HL-60 (cell line): ENCODE data around the gene LRMDA.
A peak's percentile ranks its signal among the peaks of the same experiment; 100 is the strongest.

Experiments used
- DNase-seq, 2 experiments: peaks; one replicate each; pipeline ENCODE4 v3.0.0-alpha.2; 2010 to 2020; ENCODE audit warnings: low read depth in 1 of 2, low spot score in 1 of 2
- H3K27ac ChIP-seq: fragments of 250-450 bp; sonication (Bioruptor Pico); replicated peaks from 2 replicates; pipeline ENCODE4 v1.5.1; 2020; ENCODE audit warnings: mild to moderate bottlenecking, moderate library complexity
- H3K27me3 ChIP-seq: fragments of 250-450 bp; sonication (Bioruptor Pico); 2 replicates; pipeline ENCODE4 v1.5.1; 2021; ENCODE audit warnings: mild to moderate bottlenecking, moderate library complexity; ENCODE audit not compliant: insufficient read depth, poor library complexity, severe bottlenecking
- H3K4me3 ChIP-seq: replicated peaks from 2 replicates; pipeline ENCODE4 v1.5.1; 2011; ENCODE audit warnings: mild to moderate bottlenecking, control low read depth, low read length; ENCODE audit not compliant: insufficient read depth
- GABPA ChIP-seq: IDR thresholded peaks from 2 replicates; pipeline ENCODE4 v1.6.1; 2012; ENCODE audit warnings: low read depth
- POLR2AphosphoS5 ChIP-seq: IDR thresholded peaks from 2 replicates; pipeline ENCODE4 v1.6.1; 2012; ENCODE audit warnings: low read depth
- REST ChIP-seq: IDR thresholded peaks from 2 replicates; pipeline ENCODE4 v1.6.1; 2012; ENCODE audit warnings: low read depth; ENCODE audit not compliant: insufficient replicate concordance
- SPI1 ChIP-seq: IDR thresholded peaks from 2 replicates; pipeline ENCODE4 v1.6.1; 2012; ENCODE audit warnings: low read depth, mild to moderate bottlenecking, borderline replicate concordance
- TF ChIP-seq, protein P1 (sequence below): IDR thresholded peaks from one replicate; pipeline ENCODE4 v1.5.1; 2011; ENCODE audit warnings: low read length, control low read depth, inconsistent platforms; ENCODE audit not compliant: insufficient read depth

The LRMDA gene

DNA sequence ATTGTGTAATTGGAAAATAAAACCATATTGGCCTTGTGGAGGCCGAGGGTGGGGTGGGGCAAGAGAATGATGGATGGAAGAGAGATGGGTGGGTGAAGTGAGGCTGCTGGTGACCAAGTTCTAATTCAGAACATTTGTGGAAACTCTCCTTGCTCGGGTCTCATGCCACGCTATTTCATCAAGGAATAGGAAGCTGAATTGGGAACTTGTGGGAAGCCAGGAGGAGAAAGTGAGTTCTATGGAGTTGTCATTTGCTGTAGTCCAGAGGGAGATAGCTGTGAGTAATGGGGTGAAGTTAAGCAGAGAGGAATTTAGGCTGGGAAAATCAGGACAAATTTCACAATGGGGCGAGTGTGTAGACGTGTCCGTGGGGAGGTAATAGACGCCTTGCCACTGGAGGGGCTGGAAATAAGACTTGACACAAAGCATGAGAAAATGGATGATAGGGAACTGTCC is 339.2 kb downstream of the LRMDA start:
- H3K27me3 ChIP-seq: no peaks in the 10 kb centered on the region
- no peak overlapping the region for H3K27ac ChIP-seq
- no peak for DNase-seq
- TF ChIP-seq GABPA (no peak), SPI1 (no peak), REST (no peak), POLR2AphosphoS5 (no peak)
- TF ChIP-seq, protein P1, sequence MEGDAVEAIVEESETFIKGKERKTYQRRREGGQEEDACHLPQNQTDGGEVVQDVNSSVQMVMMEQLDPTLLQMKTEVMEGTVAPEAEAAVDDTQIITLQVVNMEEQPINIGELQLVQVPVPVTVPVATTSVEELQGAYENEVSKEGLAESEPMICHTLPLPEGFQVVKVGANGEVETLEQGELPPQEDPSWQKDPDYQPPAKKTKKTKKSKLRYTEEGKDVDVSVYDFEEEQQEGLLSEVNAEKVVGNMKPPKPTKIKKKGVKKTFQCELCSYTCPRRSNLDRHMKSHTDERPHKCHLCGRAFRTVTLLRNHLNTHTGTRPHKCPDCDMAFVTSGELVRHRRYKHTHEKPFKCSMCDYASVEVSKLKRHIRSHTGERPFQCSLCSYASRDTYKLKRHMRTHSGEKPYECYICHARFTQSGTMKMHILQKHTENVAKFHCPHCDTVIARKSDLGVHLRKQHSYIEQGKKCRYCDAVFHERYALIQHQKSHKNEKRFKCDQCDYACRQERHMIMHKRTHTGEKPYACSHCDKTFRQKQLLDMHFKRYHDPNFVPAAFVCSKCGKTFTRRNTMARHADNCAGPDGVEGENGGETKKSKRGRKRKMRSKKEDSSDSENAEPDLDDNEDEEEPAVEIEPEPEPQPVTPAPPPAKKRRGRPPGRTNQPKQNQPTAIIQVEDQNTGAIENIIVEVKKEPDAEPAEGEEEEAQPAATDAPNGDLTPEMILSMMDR: no peak
- no peak overlapping the region for H3K4me3 ChIP-seq

DNA sequence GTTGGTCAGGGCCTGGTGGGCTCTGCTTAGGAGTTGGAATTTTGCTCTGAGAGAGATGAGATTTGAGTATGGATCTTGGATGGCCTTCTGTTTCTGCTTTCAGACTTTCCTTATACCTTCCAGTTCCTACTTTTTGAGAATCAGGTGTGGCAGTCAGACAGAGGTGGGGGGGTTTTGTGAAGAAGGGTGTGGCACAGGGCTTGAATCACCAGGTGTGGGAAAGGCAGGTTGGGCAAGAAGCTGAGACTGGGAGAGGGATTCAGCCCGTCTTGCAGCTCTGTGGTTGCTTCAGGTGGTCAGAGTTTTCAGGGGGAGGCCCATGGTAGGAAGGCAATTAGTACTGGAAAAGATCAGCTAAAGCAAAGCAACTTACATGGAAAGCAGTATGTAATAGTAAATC is 340.2 kb downstream of the LRMDA start:
- H3K27ac ChIP-seq: no peak overlapping the region; the same call in 1 of the 2 replicates
- TF ChIP-seq POLR2AphosphoS5 (no peak), REST (no peak), GABPA (no peak), SPI1 (no peak)
- TF ChIP-seq, protein P1: no peak
- no peak overlapping the region for H3K4me3 ChIP-seq
- no peak for DNase-seq
- no peaks in the 10 kb centered on the region for H3K27me3 ChIP-seq

GRCh38 chr10:75772153-75772887 is 340.9 kb downstream of the LRMDA start:
- peak; percentile 33 to 59 for DNase-seq
- Histone ChIP-seq H3K4me3 (peak overlapping the region; percentile 25), H3K27ac (peak overlapping the region; percentile 65), H3K27me3 (no peaks in the 10 kb centered on the region)
- TF ChIP-seq POLR2AphosphoS5: no peak
- TF ChIP-seq, protein P1: no peak
- no peak for TF ChIP-seq GABPA
- TF ChIP-seq REST: no peak
- no peak for TF ChIP-seq SPI1
